Right renal pelvis (tissue), 4 donors: Measurements from ENCODE around the gene AQP12A. TPM values are rescaled to one million over a fixed set of nuclear protein-coding genes. Genes with fewer than 3 reads are reported as not detected.
"Not testable (repeated sequence)": the region's sequence is repeated elsewhere in the genome, so short reads cannot be mapped to it uniquely, and the experiment has no call there.

ENCODE experiments used
- DNase-seq, 4 donors: peaks; one replicate each; pipeline ENCODE4 v3.0.0-alpha.2; 2013; ENCODE audit warnings: low read depth in 4 of 4, low spot score in 3 of 4, missing footprints in 1 of 4
- polyA plus RNA-seq, 4 donors: library from polyadenylated mRNA; unstranded; fragments of 120-200 nt; gene quantifications; one replicate each; pipeline ENCODE4 v1.2.1, GENCODE V29; 2013; ENCODE audit not compliant: insufficient read length in 4 of 4

AQP12A gene, protein sequence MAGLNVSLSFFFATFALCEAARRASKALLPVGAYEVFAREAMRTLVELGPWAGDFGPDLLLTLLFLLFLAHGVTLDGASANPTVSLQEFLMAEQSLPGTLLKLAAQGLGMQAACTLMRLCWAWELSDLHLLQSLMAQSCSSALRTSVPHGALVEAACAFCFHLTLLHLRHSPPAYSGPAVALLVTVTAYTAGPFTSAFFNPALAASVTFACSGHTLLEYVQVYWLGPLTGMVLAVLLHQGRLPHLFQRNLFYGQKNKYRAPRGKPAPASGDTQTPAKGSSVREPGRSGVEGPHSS
- 1 to 10 TPM in 2 of 4 donors, under 1 TPM in 1, not detected in 1; 0.97 to 1.6 (median 1.0) TPM for polyA plus RNA-seq

DNA sequence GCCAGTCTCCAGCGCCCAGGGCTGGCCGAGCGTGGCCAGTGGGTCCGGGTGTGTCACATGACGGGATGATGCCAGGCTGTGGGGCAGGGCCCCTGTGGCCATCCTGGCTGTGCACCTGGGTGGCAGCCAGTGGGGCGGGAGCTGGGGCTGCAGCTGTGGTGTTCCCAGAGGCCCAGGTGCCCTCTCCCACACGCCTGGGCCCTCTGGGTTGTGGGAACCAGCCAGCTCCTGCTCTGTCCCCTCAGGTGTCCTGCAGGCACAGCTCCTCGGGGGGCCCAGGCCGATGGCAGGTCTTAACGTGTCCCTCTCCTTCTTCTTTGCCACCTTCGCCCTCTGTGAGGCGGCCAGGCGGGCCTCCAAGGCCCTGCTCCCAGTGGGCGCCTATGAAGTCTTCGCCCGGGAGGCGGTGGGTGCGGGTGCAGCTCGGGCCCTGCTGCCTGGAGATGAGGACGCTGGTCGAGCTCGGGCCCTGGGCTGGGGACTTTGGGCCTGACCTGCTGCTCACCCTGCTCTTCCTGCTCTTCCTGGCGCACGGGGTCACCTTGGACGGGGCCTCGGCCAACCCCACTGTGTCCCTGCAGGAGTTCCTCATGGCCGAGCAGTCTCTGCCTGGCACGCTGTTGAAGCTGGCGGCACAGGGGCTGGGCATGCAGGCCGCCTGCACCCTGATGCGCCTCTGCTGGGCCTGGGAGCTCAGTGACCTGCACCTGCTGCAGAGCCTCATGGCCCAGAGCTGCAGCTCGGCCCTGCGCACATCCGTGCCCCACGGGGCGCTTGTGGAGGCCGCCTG, at the start of gene AQP12A:
TSS of gene AQP12A (plus strand) at position 236 of the 790 bp plus-strand sequence. CDS start at position 284, 48 bp downstream.
- DNase-seq, result not testable (repeated sequence)

DNA sequence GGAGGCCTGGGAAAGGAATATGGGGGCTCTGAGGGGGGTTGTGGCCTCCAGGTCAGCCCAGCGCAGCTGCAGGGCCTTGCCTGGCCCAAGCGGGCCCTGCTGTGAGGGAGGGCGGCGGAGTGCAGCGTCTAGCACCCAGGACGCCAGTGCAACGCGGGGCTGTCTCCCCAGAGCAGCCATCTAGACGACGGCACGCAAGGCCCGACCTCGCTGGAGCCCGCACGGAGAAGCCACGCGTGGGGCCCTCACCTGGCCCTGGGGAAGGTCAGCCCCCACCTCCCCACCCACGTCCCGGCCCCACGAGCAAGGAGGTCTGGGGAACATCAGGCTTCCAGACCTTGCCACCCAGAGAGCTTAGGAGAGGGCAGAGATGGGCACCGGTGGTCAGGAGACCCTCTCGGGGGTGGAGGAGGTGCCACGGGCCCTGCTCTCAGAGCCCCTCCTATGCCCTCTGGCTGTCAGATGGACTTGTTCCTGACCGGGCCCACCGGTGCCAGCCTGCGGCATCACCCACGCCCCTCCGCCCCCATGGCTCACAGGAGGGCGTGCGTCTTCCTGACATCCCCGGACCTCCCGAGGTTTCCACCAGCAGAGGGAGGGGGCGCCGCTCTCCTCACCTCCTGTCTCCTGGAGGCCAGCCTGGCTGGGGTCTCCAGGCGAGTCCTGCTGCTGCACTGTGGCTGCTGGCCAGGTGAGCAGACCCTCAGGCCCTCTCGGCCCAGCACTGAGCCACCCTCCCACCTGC, 49.4 kb upstream of the AQP12A start:
- no peak for DNase-seq

DNA sequence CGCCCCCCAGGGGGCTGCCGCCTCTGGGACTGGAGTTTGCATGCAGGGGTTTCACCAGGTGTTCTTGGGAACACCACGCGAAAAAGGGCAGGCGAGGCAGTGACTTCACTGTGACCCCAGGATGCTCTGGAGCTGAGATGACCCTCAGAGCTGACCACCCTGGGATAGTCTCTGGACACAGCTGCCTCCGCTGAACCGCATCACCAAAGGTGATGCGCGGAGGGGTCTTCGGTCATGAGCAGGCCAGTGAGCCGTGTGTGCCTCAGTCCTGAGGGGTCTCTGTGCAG, 48.9 kb upstream of the AQP12A start:
- DNase-seq, result no peak

DNA sequence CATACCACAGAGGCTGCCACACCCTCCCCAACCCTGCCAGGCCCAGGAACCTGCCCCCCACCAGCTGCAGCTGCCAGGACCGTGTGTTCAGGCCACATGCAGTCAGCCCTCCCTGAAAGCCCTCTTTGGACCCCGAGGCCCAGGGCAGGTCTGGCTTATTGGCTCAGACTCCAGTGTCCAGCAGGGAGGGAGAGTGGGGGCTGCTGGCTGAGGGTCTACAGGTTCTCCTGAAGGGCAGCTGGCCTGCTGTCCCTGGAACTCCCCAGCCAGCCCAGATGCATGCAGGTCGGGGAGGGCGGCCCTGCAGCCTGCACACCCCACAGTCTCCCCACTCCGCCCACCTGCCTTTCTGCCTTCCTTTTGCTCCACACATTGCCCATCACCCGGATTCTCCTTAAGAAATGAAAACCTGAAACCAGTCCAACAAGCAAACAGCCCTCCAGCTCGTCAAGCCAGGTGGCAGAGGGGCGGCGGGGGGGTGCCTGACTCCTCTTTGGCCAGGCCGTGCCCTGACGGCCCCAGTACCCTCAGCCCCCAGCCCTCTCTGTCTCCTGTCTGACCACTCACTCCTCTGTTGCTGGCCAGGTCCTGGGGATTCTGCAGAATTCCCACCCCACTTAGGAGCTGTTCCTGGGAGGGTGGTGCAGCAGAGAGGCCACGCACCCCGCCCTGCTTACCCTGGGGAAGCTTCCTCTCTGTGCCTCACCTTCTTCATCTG, 48.4 kb upstream of the AQP12A start:
- DNase-seq, result no peak

DNA sequence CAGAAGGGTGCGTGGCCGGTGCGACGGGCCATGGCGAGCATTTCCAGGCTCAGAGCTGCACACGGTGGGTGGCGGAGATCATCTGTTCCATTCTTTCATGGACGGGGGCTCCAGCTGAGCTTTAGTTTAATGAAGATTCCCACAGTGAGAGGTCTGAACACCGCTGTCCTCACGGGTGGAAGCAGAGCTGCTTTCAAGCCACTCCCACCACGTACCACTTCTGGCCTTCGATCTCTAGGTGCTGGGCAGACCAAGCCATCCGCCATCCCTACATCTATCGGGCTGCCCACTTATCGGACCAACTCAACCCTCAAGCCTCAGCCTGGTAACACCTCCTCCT, 47.9 kb upstream of the AQP12A start:
- DNase-seq, result no peak

DNA sequence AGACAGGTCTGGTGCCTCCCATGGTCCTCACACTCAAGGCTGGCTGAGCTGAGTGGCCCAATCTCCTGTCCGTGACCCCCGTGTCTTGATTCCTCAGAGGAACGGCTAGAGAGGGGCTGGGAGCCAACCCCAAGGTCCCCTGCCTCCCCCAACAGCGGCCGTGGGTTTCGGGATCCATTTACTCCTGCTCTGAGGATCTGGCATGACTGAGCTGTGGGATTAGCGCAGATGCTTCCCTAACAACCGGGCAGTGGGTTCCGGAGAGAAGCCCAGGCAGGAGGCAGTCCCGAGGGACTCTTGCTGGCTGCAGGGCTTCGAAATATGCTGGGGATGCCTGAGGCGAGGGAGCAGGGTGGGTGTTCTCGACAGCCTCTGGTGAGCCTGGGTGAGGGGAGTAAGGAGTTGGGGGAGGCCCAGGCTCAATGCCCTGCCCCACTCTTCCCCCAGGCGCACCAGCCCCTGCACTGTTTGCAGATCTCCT, 47.5 kb upstream of the AQP12A start:
- no peak for DNase-seq

DNA sequence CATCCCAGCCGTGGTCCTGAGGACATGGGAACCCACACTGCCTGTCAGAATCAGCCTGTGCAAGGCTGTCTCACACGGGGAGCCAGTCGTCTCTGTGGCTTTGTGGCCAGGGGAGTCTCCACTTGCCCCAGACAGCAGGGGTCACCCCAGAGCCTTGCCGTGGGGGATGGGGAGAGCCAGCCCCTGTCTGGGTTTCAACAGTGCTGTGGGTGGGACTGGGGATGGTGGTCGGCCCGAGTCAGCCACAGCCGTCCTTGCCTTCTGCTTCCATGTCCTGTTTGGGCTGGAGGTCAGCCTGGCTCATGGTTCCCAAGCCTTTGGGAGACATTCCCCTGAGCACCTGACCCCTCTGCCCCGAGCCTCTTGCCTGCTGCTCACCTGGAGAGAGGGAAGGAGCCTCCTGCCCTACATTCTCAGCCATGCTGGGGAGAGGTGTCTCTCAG, 46.8 kb upstream of the AQP12A start:
- DNase-seq, result no peak

DNA sequence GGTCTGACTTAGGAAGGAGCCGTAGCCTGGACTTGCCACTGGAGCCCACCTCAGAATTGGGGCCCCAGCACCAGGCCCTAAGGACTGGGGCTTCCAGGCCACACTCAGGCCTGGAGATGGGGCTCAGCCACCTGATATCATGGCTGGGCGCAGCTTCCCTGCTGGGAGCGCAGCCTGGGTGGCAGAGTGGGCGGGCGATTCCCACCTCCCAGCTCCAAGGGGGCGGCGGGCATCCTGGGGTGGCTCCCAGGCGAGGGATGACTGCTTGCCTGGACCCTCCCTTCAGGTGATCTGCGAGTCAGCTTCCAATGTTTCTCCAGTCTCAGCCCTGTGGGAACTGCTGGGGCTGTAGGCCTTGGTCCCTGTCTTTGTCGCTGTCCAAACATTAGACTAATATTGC, 46.3 kb upstream of the AQP12A start:
- no peak for DNase-seq

DNA sequence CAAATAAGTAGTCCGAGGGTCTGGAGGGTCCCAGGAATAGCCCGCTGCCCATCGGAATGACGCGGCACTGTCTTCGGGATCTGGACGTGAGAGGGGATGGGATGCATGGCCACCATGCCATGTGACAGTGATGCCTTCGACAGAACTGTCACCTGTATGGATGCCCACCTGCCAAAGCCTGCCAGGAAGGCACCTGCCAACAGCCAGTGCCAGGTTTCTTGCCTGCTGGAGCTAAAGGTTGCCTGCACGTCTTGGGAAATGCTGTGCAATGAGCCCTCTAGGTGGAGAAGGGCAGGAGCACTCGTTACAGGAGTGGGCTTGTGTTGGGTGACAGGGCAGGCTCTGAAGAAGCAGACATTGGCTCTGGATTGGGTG, 45.9 kb upstream of the AQP12A start:
- no peak for DNase-seq

DNA sequence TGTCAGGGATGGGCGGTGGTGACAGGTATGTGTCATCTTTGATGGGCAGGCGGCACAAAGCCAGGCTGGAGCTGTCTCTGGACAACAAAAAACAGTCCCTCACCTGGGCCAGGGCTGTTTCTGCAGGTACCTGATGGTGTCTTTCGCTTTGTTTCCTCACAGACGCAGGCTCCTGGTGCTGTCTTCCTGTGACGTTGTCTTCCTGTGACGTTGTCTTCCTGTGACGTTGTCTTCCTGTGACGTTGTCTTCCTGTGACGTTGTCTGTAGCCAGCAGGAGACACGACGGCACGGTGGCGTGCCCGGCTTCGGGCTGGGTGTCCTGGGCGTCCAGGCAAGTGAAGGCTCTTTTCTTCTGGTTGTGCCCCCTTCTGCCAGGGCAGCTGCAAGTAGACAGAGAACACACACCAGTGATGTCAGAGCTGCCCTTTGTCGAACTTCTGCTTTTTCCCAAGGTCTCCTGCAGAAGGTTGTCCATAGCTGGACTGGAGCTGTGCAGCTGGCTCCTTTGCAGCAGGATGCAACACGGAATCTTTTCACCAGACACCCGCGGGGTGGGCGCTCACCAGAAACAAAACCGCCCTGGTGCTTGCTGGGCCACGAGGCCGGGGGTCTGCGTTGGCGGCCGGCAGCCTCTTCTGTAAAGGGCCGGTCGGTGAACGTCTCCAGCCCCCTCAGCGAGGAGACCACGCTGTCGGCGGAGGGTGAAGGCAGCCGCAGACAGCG, 45.3 kb upstream of the AQP12A start:
- no peak for DNase-seq

DNA sequence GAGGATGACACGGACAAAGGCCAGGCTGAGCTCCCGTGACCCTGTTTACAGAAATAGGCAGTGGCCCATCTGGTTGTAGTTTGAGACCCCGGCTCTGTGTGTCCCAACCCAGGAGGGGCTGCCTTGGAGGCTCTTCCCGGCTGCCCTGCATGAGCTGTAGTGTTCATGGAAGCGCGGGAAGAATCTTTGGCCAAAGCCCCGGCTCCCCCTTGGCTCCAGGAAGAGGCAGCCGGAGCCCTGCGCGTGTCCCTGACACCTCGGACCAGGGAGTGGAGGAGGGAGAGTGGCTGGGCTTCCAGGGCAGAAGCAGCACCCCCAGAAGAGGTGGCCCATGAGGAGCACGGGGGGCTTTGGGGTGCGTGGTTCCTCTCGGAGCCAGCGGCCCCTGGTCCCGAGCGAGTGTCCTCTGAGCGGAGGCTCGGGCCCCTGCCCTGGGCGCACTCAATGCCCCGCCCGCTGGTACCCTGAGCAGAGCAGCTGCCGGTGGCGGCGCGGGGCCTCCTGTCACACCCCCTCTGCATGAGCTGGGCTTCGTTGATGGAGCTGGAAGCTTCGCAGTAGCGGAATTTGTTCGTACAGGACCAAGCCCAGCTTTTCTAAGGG, 44.7 kb upstream of the AQP12A start:
- no peak for DNase-seq

DNA sequence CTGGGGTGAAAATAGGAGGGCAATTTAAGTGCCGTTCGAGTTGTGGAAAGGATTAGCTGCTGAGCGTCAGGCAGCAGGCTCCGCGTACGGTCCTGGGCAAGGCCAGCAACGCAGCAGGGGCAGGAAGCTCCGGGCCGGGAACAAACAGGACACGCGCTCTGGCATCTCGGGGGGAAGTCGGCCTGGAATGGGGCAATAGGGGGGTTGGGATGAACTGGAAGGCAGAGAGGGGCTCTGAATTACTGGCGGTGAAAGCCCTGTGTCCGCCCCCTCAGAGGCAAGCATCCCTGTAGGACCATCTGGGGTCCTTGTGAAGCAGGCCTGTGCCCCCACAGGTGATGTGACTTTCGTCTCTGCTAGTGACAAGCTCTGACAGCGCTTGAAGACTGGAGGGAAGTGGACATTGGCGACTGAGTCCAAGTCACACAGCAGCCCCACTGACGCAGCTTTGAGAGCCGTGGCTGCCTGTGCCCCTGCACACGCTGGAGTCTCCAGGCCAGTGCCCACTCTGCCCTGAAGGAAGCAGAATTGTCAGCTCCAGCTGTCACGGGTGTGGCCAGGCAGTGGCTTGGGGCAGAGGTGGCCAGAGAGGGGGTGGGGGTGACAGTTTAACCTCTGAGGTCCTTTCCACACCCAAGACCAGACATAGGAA, 44.0 kb upstream of the AQP12A start:
- no peak for DNase-seq

DNA sequence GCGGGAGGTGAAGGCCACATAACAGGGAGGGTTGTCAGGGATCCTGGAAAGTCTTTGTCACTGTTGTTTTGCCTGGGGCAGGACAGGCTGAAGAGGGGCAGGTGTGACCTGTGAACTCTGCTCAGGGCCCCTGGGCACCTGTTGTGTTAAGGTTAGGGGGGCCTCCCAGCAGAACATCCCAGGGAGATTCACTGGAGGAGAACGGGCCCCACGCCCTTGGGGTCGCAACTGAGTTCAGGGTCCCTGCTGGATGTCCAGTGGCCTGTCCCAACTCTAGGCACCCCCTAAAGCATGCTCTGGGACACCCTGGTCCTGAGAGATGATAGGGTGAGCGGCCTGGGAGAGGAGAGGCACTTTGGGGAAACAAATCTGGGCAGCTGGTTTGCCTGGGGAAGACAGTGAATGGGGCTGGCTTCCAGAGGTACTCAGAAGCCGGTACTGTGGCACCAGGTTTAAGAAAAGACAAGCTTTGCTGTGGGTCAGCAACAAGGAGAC, 43.5 kb upstream of the AQP12A start:
- no peak for DNase-seq

DNA sequence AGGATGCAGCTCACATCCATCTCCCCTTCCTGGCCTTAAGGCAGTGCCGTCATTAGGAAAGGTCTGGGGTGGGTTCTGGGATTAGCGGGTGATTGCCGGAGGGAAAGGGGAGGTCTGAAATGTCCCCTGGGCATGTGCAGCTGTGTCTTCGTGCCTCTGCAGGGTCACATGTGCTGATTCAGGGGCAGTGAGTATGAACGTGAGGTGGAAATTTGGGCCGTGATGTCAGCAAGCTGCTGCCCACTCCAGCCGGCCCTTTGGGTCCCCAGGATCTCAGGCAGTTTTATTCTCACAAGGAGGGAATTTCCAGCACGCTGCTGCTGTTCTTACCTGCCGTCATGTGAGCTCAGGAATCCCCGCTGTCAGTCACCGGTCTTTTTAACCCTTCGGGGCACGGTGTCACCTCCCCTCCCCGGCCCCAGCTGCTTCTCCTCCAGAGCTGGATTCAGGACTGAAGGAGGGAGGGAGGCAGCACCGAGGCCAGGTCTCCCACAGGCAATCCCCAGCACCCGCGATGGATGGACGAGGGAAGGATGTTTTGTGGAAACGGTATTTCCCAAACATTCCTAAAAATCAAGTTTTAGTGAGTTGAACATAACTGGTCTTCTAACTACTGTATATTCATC, 42.9 kb upstream of the AQP12A start:
- no peak for DNase-seq

DNA sequence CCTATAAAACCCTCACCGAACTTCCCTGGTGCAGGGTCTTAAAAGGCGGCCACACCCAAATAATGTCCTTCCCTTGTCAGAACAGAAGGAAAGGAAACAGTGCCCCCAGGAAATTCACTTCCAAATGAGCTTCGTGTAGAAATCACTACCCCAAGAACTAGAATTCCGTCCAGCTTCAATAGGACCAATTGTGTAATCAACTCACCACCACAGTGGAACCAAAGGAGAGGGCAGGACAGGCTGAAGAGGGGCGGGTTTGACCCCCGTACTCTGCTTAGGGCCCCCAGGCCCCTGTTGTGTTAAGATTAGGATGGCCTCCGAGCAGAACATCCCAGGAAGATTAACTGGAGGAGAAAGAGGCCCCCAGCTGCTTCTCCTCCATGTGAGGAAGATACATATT, 42.3 kb upstream of the AQP12A start:
- no peak for DNase-seq

DNA sequence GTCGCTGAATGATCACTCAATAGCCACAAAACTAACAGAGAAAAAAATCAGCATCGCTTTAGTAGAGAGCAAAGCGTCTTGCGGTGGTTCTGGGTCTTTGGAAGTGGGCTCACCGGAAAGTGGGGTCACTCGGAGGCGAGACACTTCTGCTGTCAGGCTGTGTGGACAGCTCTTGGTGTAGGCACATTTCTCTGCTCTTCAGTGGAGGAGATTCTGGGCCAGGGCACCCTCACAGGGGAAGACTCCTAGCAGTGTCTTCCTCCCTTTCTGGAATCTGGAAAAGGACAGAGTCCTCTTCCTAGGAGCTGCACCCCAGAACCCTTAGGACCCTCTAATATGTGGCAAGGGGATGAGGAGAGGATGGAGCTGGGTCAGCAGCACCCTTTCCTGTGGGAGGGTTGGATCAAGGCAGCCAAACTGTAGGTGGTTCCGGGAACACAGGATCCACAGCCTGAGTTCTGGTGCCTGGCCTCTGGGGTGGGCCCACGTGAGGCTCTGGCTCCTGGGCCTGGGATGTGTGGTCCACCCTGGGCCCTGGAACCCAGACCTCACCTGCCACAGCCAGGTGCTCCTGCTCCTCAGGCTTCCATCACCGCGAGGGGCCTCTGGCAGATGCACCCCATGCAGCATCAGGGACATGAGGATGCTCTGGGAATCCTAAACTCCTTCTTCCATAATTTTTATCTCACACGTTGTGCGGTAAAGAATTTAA, 41.3 kb upstream of the AQP12A start:
- no peak for DNase-seq

DNA sequence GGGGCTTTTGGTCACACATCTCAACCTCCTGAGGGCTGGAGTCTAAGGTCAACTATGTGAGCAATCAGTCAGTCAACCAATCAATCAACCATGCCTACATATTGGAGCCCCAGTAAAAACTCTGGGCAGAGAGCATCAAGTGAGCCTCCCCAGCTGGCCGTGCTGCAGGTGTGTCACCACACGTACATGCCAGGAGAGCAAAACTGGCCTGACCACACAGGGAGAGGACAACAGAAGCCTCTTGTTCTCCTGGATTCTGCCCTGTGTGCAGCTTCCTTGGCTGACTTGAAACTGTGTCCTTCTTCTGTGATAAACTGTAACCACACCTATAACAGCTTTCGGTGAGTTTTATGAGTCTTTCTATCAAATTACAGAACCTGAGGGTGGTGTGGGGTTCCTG, 40.5 kb upstream of the AQP12A start:
- DNase-seq, result no peak
